NCI-H2107 treated with DMSO at 0.1 percent for 48 hours (cell line): Measurements from ENCODE around the gene LMX1B.

Experiments
- DNase-seq: peaks from one replicate; lab custom pipeline; 2025; ENCODE audit not compliant: unreplicated experiment; lab: John Stamatoyannopoulos, UW

The LMX1B gene

DNA sequence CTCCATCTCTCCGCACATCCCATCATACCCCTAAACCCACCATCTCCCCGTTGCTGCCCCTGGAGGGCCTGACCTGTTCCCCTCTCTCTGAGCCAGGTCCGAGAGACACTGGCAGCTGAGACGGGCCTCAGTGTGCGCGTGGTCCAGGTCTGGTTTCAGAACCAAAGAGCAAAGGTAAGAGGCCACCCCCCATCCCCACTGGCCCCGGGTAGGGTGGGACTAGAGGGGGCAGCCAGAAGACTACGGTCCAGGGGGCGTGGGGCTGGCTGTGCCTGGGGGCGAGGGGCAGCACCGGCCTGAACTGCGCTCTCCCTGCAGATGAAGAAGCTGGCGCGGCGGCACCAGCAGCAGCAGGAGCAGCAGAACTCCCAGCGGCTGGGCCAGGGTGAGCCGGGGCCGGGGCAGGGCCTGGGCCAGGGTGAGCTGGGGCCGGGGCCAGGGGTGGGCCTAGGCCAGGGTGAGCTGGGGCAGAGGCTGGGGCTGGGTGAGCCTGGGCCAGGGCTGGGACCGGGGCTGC lies 79.8 kb downstream of the LMX1B start:
- DNase-seq: no peak

DNA sequence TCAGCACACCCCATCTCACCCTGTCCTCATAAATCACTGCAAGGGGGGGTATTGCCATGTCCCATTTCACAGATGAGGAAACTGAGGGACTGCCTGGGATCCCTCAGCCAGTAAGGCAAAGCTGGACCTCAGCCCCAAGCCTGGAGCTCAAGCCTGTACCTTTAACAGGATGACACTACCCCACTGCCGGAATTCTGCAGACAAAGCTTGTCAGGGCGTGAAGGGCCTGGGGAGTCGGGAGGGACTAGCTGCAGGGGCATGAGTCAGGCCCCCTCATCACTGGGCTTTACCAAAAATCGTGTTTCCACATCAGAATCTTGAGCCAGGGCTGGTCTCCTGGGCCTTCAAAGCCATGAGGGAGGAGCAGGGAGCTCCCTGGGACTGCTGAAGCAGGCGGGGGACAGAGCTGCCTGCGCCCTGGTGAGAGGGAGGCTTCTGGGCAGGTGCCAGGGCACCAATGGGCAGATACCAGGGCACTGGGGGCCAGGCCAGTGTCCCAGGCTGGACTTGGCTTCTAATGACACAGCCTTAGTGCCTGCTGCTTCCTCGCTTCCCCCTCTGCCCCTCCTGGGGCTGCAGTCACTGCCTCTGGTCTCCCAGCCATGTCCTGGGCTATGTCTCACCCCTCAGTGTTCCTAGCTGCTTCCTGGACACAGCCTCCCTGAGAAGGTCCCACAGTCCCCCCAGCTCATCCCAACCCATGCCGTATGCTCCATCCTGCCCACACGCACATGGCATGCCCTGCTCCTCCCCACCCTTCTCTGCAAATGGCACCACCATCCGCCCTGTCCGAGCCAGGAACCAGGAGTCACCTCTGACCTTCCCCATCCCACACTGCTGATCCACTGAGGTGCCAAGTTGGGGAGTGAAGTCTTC lies 80.7 kb downstream of the LMX1B start:
- DNase-seq: no peak

DNA sequence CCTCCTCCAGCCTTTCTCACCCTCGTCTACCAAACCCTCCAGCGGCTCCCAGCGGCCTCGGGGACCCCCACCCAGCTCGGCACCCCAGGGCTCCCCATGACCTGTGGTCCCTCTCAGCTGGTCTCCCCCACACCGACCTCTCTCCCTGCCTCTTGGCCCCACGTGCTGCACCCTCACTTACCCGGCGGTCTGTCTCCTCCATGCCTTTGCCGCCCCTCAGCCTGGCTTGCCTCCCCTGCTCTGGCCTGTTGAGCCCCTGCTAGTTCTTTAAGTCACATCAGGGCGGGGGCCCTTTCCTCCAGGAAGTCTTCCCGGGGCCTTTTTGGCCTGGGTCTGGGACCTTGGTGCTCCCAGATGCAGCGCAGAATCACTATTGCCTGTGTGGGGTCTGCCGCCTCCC lies 81.5 kb downstream of the LMX1B start:
- DNase-seq: no peak

DNA sequence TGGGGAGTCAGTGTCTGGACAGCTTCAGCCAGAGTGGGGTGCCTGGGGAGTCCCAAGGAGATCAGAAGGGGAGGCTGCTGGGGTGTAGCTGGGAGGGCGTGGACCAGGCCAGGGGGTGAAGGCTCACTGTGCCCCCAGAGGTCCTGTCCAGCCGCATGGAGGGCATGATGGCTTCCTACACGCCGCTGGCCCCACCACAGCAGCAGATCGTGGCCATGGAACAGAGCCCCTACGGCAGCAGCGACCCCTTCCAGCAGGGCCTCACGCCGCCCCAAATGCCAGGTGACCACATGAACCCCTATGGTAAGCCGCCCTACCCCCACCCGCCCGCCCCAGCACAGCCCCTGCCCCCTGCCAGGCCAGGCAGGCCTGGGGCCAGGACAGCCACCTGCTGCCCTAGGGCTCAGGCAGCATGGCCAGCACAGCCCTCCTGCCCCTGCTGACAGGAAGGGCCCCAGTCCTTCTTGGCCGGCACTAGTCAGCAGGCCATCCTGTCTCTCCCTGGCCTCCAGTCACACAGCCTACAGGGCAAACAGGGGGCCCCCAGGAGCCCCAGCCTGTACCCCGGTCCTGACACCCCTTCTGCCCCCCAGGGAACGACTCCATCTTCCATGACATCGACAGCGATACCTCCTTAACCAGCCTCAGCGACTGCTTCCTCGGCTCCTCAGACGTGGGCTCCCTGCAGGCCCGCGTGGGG lies 82.1 kb downstream of the LMX1B start:
- DNase-seq: no peak

DNA sequence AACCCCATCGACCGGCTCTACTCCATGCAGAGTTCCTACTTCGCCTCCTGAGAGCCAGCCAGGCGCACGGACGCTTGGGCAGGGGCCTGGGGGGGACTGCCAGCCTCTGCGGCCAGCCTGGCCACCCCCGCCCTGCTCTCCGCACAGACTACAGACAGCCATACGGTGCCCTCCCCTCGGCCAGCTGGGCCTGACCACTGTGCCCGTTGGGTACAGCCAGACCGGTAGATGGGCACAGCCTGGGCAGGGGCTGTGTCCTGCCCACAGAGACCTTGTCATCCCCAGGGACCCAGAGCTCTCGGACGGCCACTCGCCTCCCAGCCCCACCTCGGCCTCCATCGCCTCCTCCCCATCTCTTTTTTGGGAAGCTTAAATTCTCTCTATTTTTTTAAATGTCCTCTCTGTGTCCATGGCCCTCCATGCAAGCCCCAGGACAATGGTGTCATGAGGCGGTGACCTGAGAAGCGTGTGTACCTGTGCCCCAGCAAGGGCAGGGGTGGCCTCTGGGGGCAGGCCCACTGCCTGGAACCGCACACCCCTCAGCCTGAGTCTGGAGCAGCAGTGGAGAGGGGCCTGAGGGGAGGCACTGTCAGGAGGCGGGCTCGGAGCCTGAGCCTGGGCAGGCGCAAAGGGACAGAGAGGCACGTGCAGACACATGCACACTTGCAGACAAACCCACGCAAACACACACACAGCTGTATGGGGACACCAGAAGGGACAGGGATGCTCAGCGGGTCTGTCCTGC lies 82.8 kb downstream of the LMX1B start:
- DNase-seq: no peak

DNA sequence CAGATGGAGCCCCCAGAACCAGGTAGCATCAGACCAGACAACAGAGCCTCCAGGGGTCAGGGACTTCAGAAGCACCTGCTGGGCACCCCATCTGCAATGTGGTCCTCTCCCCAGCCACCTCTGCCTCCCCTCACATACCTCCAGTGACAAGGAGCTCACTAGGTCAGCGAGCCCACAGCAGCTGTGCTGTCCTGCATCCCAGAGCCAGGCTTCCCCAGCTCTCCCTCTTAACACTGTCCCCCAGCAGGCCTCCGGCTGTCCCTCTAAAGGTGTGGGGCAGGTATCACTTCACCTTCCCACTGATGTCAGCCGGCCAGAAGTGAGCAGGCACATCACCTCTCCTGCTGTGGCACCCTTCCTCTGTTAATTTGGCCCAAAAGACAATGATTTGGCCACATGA lies 83.6 kb downstream of the LMX1B start:
- no peak for DNase-seq

DNA sequence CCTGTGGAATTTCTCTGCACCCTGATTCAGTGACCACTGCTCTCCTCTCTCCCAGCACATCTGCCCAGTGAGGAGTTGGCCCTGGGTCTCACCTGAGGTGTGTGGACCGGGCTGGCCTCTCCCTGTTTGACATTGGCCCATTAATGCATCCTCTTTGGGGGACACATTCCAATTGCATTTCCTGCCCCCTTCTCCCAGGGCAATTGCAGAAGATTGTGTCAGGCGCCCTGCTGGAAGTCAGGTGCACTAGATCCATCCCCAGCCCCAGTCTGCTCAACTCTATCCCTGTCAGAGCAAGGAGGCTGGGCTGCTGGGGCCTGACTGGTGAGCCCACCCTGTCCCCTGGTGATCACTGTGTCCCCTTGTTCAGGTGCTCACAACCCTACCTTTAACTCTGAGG lies 84.5 kb downstream of the LMX1B start:
- DNase-seq: no peak

DNA sequence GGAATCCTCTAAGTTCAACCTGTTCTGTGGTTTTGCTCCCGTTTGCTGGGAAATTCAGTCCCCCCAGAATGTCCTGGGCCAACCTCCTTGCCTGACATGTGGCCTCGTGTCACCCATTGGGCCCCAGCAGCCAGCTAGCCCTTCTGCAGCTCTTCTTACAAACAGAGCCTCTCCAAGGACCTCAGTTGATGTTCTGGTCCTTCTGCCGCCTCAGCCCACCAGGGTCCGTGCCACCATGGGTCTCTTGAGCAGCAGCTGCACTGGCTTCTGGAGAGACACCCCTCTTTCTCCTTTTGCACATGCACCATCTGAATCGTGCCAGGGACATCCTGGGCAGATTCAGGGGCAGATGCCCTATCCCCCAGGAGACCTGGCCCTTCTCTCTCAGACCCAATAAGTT lies 85.0 kb downstream of the LMX1B start:
- no peak for DNase-seq

DNA sequence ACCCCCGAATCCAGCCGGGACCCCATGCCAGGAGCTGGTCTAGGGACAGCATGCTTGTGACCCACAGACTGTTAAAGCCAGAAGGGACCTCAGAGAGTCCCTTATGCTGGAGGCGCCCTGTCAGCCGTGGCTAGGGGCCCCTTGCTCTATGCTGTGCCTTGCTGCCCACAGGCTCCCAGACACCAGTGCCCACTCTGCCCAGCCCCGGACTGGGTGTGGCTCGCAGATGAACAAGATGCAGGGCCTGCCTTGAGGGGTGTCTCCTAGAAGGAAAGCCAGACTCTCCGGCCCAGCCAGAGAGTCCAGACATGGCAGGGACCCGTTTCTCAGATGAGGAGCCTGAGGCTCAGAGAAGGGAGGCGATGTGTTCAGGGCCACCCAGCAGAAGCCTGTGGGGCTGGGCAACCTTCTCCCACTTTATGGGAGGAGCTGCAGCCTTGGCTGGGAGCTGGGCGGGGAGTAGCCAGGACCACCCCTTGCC lies 85.7 kb downstream of the LMX1B start:
- DNase-seq: no peak

DNA sequence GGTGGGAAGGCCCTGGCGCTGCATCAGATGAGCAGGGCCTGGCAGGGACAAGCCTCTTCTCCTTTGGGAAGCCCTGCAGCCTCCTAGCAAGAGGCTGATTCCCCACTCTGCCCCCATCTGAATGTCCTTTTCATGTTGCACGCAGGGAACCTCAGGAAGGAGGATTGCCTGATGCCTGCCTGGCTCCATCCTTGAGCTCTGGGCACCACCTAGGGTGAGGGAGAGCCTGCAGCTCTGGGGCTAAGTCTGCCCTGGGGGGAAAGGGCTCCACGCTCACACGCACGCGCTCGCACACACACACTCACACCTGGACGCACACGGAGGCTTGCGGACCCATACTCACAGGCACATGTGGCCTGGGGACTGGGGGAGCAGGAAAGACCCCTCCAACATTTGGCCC lies 86.6 kb downstream of the LMX1B start:
- DNase-seq: no peak

DNA sequence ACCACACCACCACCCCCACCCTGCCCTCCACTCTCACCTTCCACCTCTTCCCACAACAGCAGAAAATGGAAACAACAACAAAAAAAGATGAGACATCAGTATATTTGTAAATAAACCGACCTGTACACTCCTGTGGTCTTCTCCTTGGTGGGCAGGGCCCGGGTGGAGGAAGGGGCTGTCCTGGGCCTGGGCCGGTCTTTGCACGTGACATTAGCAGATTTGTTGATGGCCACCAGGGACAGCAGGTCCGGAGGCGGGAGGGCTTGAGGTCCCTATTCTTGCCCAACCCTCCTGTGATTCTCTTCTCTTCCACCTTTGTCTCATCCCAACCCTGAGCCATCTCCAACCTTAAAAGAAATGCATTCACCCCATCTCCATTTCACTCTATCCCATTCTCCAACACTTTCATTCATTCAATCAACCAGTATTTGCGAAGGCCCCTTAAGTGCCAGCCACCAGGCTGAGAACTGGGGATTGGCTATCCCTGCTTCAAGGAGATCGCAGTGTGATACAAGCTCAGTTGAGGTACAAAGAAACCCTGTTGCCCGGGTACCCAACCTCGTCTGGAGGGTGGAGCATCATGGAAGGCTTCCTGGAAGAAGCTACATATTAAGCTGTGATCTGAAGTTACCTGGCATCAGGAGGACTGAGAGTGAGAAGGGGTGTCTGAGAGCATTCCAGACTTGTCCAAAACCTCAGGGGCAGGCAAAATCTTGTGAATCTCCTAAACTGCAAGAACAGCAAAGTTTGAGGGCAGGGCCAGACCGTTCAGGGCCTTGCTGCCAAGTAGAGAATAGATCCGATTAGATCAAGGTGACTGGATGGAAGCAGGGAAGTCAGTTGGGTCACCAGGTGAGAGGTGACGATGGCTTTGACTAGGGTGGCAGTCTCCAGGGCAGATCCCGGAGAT lies 87.4 kb downstream of the LMX1B start:
- DNase-seq: no peak

DNA sequence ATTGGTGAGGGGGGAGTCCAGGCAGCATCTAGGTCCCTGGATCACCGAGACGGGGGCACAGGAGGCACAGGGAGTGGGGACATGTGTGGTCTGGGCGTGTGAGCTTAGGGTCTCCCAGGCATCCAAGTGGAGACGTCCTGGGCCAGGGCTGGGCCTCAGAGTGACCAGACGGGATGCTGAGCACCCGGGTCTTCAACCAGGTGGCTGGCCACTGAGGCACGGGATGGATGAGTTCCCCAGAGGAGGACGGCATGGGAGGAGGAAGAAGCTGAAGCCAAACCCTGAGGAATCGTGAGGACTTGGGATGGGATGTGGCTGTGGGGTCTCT lies 88.0 kb downstream of the LMX1B start:
- DNase-seq: no peak

DNA sequence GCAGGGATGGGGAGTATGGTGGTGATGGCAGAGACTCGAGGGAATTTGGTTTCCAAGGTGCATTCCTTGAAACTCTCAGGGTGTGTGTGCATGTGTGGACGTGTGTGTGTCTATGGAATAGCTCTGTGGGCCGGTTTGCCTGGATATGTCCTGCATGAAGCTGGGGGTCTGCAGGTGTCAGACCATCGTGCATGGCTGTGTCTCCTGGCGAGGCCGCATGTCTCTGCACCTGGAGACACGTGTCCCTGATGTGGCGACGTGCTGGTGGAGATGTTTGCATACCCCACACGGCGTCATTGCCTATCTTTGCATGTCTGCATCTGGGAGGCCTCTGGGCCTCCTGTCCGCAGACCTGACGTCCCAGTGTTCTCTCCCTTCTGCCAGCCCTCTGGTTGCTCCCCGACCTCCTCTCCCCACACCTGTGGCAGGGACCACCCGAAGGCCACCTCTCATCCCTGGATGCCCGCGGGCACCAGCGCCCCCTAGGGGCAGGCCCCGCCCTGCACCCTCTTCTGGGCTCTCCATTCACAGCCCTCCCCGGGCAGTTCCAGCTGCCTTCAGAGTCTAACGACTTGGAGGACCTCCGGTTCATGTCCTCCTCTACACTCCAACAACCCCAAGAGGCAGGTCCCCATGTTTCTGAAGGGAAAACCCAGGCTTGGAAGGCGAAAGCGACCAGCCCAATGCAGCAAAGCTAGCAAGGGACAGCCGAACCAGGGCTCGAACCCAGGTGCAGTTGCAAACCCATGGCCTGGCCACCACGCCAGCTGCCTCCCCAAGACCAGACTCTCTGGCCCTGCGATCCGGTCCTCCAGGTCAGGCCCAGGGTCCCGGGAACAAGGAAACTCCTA lies 88.6 kb downstream of the LMX1B start:
- no peak for DNase-seq

DNA sequence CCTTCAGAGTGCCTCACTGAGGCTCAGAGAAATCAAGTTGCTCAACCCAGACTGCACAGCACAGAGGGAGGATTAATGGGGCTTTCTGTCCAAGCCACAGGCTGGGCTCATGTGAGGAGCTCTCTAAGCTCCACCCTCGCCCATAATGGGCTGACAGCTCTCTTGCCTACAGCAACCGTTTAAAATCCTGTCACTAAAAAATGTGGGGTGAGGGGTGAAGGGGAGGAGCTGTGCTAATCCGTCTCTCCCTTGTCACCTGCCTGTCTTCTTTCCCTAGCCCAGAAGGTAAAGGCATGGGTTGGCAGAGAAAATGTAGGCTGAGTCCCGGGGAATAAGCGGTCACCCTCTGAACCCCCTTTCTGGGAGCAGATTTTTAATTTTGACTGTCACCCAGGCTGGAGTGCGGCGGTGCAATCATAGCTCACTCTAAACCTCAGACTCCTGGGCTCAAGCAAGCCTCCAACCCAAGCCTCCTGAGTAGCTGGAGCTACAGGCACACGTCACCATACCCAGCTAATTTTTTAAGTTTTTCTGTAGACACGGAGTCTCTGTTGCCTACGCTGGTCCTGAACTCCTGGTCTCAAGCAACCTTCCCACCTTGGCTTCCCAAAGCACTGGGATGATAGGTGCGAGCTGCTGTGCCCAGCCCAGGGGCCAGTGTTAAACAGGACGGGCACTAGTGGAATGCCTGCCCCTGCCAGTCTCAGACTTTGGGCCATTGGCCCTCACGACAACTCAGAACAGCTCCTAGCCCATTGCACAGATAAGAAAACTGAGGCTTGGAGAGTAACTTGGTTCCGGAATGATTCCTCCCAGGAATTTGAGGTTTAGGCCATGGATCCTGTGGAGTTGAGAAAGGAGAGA lies 89.5 kb downstream of the LMX1B start:
- no peak for DNase-seq

DNA sequence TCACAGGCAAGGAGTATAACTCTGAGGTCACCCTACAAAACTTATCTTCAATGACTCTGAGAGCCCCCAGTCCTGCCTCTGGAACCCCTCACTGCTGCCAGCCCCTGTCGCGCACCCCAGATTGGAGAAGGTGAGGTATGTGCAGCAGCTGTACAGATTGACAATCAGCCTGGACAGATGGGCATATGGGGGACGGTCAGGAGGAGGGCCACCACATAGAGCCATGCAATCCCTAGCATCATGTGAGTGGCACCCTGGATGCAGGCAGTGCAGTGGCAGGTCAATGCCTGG lies 90.1 kb downstream of the LMX1B start:
- DNase-seq: no peak

DNA sequence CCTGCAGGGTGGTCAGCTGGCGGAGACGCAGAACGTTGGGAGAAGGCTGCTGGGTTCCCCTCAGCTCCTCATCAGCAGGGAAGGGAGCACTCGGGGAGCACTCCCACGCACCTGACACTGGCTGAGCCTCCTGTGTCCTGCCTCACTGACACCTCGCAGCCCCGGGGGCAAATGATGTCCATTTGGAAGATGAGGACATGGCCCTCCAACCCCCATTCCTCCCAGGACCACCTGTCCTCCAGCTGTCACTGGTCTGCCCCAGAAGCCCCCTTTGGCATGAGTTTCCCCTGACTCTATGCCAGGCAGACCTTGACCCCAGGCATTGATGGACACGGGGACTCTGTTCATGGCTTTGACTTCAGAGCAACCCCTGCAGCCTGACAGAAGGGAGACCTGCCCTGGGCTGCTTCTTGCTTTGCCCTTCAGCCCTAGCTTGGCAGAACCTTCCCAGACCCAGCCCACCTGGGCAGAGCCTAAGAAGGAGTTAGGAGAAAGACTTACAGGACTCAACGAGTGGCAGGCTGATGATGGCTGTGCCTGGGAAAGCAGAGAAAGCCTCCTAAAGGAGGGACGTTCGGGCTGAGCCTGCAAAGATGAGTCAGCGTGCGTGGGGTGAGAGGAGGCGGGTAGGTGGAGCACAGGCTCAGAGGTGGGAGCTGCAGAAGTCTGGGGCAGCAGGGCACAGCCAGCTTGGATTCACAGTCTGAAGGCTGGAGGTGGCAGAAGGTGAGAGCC lies 90.6 kb downstream of the LMX1B start:
- DNase-seq: no peak

DNA sequence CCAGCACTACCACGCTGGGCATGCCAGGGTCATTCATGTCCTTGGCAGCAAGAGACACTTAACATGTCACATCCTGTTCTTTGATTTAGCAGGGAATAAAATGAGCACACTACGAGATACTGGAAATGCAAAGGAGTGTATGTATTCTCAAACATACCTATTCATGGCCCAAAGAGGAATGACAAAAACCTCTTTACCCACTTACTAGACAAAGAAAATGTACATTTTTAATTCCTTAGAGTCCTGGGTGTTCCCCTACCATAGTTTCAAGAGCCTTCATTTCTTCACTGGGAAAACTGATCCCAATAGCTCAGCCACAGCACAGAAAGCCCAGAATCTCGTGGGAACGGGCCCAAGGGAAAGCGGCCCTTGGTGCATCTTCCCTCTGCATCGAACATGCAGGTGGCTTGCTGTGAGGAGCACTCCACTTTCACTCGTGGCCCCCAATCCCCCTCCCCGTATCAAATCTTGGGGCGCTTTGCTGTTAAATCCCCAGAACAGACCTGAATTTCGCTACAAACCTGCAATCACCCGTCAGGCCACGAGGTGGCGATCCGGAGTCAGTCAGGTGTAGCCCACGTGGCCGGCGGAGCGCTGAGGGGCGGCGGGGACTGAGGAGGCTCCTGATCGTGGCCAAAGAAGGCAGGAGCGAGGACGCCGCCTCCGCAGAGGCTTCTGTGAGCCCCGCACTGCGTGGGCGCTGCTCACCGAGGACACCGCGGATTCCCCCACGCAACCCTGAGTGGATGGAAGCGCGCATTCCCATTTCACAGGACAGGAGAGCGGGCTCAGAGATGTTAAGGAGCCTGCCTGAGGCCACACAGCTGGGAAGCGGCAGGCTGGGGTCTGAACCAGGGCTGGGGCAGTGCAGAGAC lies 91.4 kb downstream of the LMX1B start:
- DNase-seq: no peak
